Measurements from ENCODE around the gene EPB41.

EPB41 gene

DNA sequence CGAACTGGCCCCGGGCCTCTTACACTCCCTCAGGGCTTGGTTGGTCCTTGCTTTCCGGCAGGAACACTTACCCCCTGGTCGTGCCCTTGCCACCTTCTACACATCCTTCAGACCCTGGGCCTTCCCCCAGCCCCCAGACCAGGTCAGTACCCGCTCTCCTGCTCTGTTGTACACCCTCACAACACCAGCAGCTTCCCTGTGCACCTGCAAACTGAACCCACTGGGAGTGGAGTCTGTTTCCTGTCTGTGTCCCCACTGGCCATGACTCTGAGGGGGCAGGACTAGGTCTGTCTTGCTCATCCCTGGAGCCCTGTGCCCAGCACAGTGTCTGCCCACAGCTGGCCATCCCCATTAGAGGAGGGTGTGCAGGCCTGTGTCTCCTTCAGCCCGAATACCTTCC is 211.4 kb downstream of the EPB41 start:
- H3K36me3 ChIP-seq (ENCODE audit: control insufficient read depth in 2 of 2, insufficient read depth in 1 of 2, low read length in 2 of 2) = no peaks in the 10 kb centered on the region
- no peak overlapping the region for H3K27ac ChIP-seq (ENCODE audit: extremely low read depth, low read depth, low read length)
- no peaks in the 10 kb centered on the region for H3K9me3 ChIP-seq (ENCODE audit: control insufficient read depth, insufficient read depth, low read depth, low read length)
- no peak for TF ChIP-seq ZNF701 (tag by site-specific recombination; IDR thresholded peaks at IDR 0.05)
- TF ChIP-seq ZNF76 (tag by site-specific recombination; IDR thresholded peaks at IDR 0.05; ENCODE audit: borderline replicate concordance, low read depth) = no peak
- TF ChIP-seq ZNF600 (tag by site-specific recombination; IDR thresholded peaks at IDR 0.05) = no peak
- TF ChIP-seq REPIN1 (tag by site-specific recombination; IDR thresholded peaks at IDR 0.05; ENCODE audit: low read depth) = no peak
- TF ChIP-seq, protein P1, sequence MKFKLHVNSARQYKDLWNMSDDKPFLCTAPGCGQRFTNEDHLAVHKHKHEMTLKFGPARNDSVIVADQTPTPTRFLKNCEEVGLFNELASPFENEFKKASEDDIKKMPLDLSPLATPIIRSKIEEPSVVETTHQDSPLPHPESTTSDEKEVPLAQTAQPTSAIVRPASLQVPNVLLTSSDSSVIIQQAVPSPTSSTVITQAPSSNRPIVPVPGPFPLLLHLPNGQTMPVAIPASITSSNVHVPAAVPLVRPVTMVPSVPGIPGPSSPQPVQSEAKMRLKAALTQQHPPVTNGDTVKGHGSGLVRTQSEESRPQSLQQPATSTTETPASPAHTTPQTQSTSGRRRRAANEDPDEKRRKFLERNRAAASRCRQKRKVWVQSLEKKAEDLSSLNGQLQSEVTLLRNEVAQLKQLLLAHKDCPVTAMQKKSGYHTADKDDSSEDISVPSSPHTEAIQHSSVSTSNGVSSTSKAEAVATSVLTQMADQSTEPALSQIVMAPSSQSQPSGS (tag by site-specific recombination; IDR thresholded peaks at IDR 0.05; ENCODE audit: low read depth) = no peak
- no peak for TF ChIP-seq GFI1B (tag by site-specific recombination; IDR thresholded peaks at IDR 0.05)
- no peak for TF ChIP-seq ZNF391 (tag by site-specific recombination; IDR thresholded peaks at IDR 0.05; ENCODE audit: borderline replicate concordance, low read depth)
- TF ChIP-seq ZFP69B (tag by site-specific recombination; IDR thresholded peaks at IDR 0.05) = no peak
- TF ChIP-seq ZNF354C (tag by site-specific recombination; IDR thresholded peaks at IDR 0.05; ENCODE audit: borderline replicate concordance, low read depth) = no peak
- TF ChIP-seq, protein P2, sequence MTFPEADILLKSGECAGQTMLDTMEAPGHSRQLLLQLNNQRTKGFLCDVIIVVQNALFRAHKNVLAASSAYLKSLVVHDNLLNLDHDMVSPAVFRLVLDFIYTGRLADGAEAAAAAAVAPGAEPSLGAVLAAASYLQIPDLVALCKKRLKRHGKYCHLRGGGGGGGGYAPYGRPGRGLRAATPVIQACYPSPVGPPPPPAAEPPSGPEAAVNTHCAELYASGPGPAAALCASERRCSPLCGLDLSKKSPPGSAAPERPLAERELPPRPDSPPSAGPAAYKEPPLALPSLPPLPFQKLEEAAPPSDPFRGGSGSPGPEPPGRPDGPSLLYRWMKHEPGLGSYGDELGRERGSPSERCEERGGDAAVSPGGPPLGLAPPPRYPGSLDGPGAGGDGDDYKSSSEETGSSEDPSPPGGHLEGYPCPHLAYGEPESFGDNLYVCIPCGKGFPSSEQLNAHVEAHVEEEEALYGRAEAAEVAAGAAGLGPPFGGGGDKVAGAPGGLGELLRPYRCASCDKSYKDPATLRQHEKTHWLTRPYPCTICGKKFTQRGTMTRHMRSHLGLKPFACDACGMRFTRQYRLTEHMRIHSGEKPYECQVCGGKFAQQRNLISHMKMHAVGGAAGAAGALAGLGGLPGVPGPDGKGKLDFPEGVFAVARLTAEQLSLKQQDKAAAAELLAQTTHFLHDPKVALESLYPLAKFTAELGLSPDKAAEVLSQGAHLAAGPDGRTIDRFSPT (tag by site-specific recombination; IDR thresholded peaks at IDR 0.05) = no peak
- TF ChIP-seq ZFP41 (tag by site-specific recombination; IDR thresholded peaks at IDR 0.05; ENCODE audit: borderline replicate concordance) = no peak
- TF ChIP-seq ZNF610 (tag by site-specific recombination; IDR thresholded peaks at IDR 0.05; ENCODE audit: borderline replicate concordance) = no peak
- ChIA-PET CTCF (interaction anchor here (1.4 kb wide), 1 partner anchor 77 kb away, joined by 4 read pairs; no protein-coding TSS in a partner anchor), POLR2A (interaction anchor here (1.1 kb wide), 1 partner anchor 55 kb away, joined by 5 read pairs; no protein-coding TSS in a partner anchor)
- H3K4me3 ChIP-seq (ENCODE audit: low read depth, low read length) = no peak overlapping the region
- H3K4me1 ChIP-seq (ENCODE audit: control insufficient read depth, insufficient read depth, low read length) = no peaks in the 10 kb centered on the region

- H3K36me3 ChIP-seq (ENCODE audit: control insufficient read depth in 2 of 2, insufficient read depth in 1 of 2, low read length in 2 of 2) = no peaks in the 10 kb centered on the region
- TF ChIP-seq ZNF121 (tag by site-specific recombination; IDR thresholded peaks at IDR 0.05) (peak; percentile 88), PRDM1 (tag by site-specific recombination; IDR thresholded peaks at IDR 0.05) (no peak)
- TF ChIP-seq, protein P3, sequence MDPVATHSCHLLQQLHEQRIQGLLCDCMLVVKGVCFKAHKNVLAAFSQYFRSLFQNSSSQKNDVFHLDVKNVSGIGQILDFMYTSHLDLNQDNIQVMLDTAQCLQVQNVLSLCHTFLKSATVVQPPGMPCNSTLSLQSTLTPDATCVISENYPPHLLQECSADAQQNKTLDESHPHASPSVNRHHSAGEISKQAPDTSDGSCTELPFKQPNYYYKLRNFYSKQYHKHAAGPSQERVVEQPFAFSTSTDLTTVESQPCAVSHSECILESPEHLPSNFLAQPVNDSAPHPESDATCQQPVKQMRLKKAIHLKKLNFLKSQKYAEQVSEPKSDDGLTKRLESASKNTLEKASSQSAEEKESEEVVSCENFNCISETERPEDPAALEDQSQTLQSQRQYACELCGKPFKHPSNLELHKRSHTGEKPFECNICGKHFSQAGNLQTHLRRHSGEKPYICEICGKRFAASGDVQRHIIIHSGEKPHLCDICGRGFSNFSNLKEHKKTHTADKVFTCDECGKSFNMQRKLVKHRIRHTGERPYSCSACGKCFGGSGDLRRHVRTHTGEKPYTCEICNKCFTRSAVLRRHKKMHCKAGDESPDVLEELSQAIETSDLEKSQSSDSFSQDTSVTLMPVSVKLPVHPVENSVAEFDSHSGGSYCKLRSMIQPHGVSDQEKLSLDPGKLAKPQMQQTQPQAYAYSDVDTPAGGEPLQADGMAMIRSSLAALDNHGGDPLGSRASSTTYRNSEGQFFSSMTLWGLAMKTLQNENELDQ (tag by site-specific recombination; IDR thresholded peaks at IDR 0.05; ENCODE audit: low read depth) = no peak
- H3K4me1 ChIP-seq (ENCODE audit: control insufficient read depth, insufficient read depth, low read length) = no peaks in the 10 kb centered on the region
- H3K9me3 ChIP-seq (ENCODE audit: control insufficient read depth, insufficient read depth, low read depth, low read length) = no peaks in the 10 kb centered on the region
- no peak overlapping the region for H3K27ac ChIP-seq (ENCODE audit: extremely low read depth, low read depth, low read length)
- ChIA-PET CTCF (interaction anchor here (0.6 kb wide), 1 partner anchor 1654 kb away, joined by 3 read pairs; no protein-coding TSS in a partner anchor), POLR2A (interaction anchor here (1.1 kb wide), 1 partner anchor 10 kb away, joined by 3 read pairs; no protein-coding TSS in a partner anchor)
- no peak overlapping the region for H3K4me3 ChIP-seq (ENCODE audit: low read depth, low read length)
These were observed 211.8 kb downstream of the EPB41 start for GRCh38 chr1:29126198-29126597.

GRCh38 chr1:29128739-29129138 is 214.4 kb downstream of the EPB41 start:
- Histone ChIP-seq H3K36me3 (ENCODE audit: control insufficient read depth in 2 of 2, insufficient read depth in 1 of 2, low read length in 2 of 2) (no peaks in the 10 kb centered on the region), H3K4me1 (ENCODE audit: control insufficient read depth, insufficient read depth, low read length) (no peaks in the 10 kb centered on the region), H3K9me3 (ENCODE audit: control insufficient read depth, insufficient read depth, low read depth, low read length) (no peaks in the 10 kb centered on the region), H3K27ac (ENCODE audit: extremely low read depth, low read depth, low read length) (no peak overlapping the region), H3K4me3 (ENCODE audit: low read depth, low read length) (no peak overlapping the region)
- POLR2A ChIA-PET = no interaction called here
- CTCF ChIA-PET = interaction anchor here (0.6 to 0.8 kb wide), 3 partner anchors 11 to 69 kb away, joined by 3 to 4 read pairs (median 3); no protein-coding TSS in a partner anchor
- TF ChIP-seq ZNF23 (tag by site-specific recombination; IDR thresholded peaks at IDR 0.05; ENCODE audit: borderline replicate concordance) (no peak), ZNF133 (tag by site-specific recombination; IDR thresholded peaks at IDR 0.05) (no peak), ZNF776 (tag by site-specific recombination; IDR thresholded peaks at IDR 0.05; ENCODE audit: borderline replicate concordance) (no peak), FEZF1 (tag by site-specific recombination; IDR thresholded peaks at IDR 0.05) (no peak), ZSCAN23 (tag by site-specific recombination; IDR thresholded peaks at IDR 0.05) (no peak), ZFHX2 (tag by site-specific recombination; conservative IDR thresholded peaks at IDR 0.05) (no peak), ZNF10 (tag by site-specific recombination; IDR thresholded peaks at IDR 0.05) (no peak), ZBTB26 (tag by site-specific recombination; optimal IDR thresholded peaks at IDR 0.05) (no peak), ZNF221 (tag by site-specific recombination; IDR thresholded peaks at IDR 0.05; ENCODE audit: borderline replicate concordance) (no peak), ZNF324 (tag by site-specific recombination; IDR thresholded peaks at IDR 0.05) (no peak)
